ENCODE results near the gene SUOX.

Gene SUOX

GRCh38 chr12:56010111-56010570, 13.1 kb downstream of the SUOX start:
- H3K4me3 ChIP-seq (ENCODE audit: control insufficient read depth, low read depth, low read length): no peak overlapping the region
- no peak for TF ChIP-seq CTCF (IDR thresholded peaks at IDR 0.05; ENCODE audit: control insufficient read depth, insufficient read depth, low read depth, low read length, missing control alignments)
- DNase-seq (ENCODE audit: low read depth): no peak

- TF ChIP-seq CTCF (IDR thresholded peaks at IDR 0.05; ENCODE audit: control insufficient read depth, insufficient read depth, low read depth, low read length, missing control alignments): no peak
- H3K4me3 ChIP-seq (ENCODE audit: control insufficient read depth, low read depth, low read length): no peak overlapping the region
- no peak for DNase-seq (ENCODE audit: low read depth)
Measured at GRCh38 chr12:56011509-56012090, 14.5 kb downstream of the SUOX start.

- no peak for TF ChIP-seq CTCF (IDR thresholded peaks at IDR 0.05; ENCODE audit: control insufficient read depth, insufficient read depth, low read depth, low read length, missing control alignments)
Measured at GRCh38 chr12:56013482-56013881, 16.4 kb downstream of the SUOX start.

DNA sequence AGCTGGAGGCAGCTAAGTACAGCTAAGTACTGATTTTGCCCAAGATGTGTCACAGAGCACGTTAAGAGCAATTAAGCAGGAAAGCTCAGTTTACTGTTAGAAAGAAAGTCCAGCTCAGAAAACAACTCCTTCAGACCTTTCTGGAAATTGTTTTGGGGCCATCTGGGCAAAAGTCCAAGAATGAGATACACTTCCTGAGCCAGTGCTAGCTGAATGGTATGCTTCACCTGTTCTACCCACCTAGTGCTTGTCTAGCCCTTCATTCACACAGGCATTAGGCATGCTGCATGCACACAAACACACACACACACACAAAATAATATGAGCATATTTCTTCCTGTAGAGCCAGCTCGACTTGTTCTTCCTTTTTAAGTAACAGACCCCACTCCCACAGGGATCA, 17.1 kb downstream of the SUOX start:
- no peak overlapping the region for H3K4me3 ChIP-seq (ENCODE audit: control insufficient read depth, low read depth, low read length)
- no peak for TF ChIP-seq CTCF (IDR thresholded peaks at IDR 0.05; ENCODE audit: control insufficient read depth, insufficient read depth, low read depth, low read length, missing control alignments)
- no peak for DNase-seq (ENCODE audit: low read depth)

More at GRCh38 chr12:56013482-56013881, 16.4 kb downstream of the SUOX start:
- no peak overlapping the region for H3K4me3 ChIP-seq (ENCODE audit: control insufficient read depth, low read depth, low read length)
- DNase-seq (ENCODE audit: low read depth): no peak

GRCh38 chr12:56017181-56017580, 20.1 kb downstream of the SUOX start:
- no peak for TF ChIP-seq CTCF (IDR thresholded peaks at IDR 0.05; ENCODE audit: control insufficient read depth, insufficient read depth, low read depth, low read length, missing control alignments)
- DNase-seq (ENCODE audit: low read depth): no peak
- H3K4me3 ChIP-seq (ENCODE audit: control insufficient read depth, low read depth, low read length): no peak overlapping the region

GRCh38 chr12:56018356-56018755, 21.3 kb downstream of the SUOX start:
- TF ChIP-seq CTCF (IDR thresholded peaks at IDR 0.05; ENCODE audit: control insufficient read depth, insufficient read depth, low read depth, low read length, missing control alignments): no peak
- DNase-seq (ENCODE audit: low read depth): no peak
- H3K4me3 ChIP-seq (ENCODE audit: control insufficient read depth, low read depth, low read length): no peak overlapping the region
